Astrocyte of the spinal cord (primary cell): ENCODE measurements around the gene LRFN3.
"Not testable (repeated sequence)": the region's sequence is repeated elsewhere in the genome, so short reads cannot be mapped to it uniquely, and the experiment has no call there.

Experiments
- DNase-seq: peaks from one replicate; pipeline ENCODE4 v3.0.0; 2011; ENCODE audit warnings: low read depth, low spot score
- H3K4me3 ChIP-seq: 2 replicates; pipeline ENCODE4 v1.5.1; 2011; ENCODE audit warnings: low read depth, mild to moderate bottlenecking, low read length, moderate library complexity
- CTCF ChIP-seq: IDR thresholded peaks from 2 replicates; pipeline ENCODE4 v1.5.1; 2012; ENCODE audit warnings: low read depth, mild to moderate bottlenecking, low read length, inconsistent platforms
- in situ Hi-C: cut with HindIII; loops from 2 replicates; pipeline ENCODE4 v1.10.0; 2017; ENCODE audit warnings: low sequenced_read_pairs

LRFN3 gene

GRCh38 chr19:35973487-35973886 is 37.3 kb downstream of the LRFN3 start:
- TF ChIP-seq CTCF = no peak
- DNase-seq = no peak
- in situ Hi-C loops = no loop called here
- no peak overlapping the region for H3K4me3 ChIP-seq

- DNase-seq = peak; percentile 9
- no peak overlapping the region for H3K4me3 ChIP-seq
- TF ChIP-seq CTCF = no peak
- in situ Hi-C loops = no loop called here
Observed at GRCh38 chr19:35975608-35976214, 39.5 kb downstream of the LRFN3 start.

GRCh38 chr19:35977446-35978222 is 41.5 kb downstream of the LRFN3 start:
- in situ Hi-C loops = no loop called here
- no peak overlapping the region for H3K4me3 ChIP-seq
- peak; percentile 4 for TF ChIP-seq CTCF
- DNase-seq = no peak

- no peak for DNase-seq
- no peak overlapping the region for H3K4me3 ChIP-seq
- in situ Hi-C loops = no loop called here
- TF ChIP-seq CTCF = no peak
Observed at GRCh38 chr19:35978271-35978670, 42.1 kb downstream of the LRFN3 start.

- DNase-seq = no peak
- no peak for TF ChIP-seq CTCF
- H3K4me3 ChIP-seq = no peak overlapping the region
- in situ Hi-C loops = no loop called here
Observed at GRCh38 chr19:35978832-35979365, 42.7 kb downstream of the LRFN3 start.

GRCh38 chr19:35980997-35981396 is 44.8 kb downstream of the LRFN3 start:
- in situ Hi-C loops, DNase-seq, H3K4me3 ChIP-seq: not testable (repeated sequence)

GRCh38 chr19:35983177-35983576 is 47.0 kb downstream of the LRFN3 start:
- no peak for DNase-seq
- in situ Hi-C loops = no loop called here
- no peak for TF ChIP-seq CTCF
- H3K4me3 ChIP-seq = no peak overlapping the region
